HG02884 (cell line): ENCODE results near the gene ABO.
"Not testable (repeated sequence)": the region's sequence is repeated elsewhere in the genome, so short reads cannot be mapped to it uniquely, and the experiment has no call there.

ENCODE experiments used
- ATAC-seq: cut with Tn5 transposase; IDR thresholded peaks from one replicate; pipeline ENCODE4 v1.9.1; 2021; ENCODE audit warnings: mild to moderate bottlenecking, moderate library complexity; ENCODE audit not compliant: unreplicated experiment

Gene ABO

DNA sequence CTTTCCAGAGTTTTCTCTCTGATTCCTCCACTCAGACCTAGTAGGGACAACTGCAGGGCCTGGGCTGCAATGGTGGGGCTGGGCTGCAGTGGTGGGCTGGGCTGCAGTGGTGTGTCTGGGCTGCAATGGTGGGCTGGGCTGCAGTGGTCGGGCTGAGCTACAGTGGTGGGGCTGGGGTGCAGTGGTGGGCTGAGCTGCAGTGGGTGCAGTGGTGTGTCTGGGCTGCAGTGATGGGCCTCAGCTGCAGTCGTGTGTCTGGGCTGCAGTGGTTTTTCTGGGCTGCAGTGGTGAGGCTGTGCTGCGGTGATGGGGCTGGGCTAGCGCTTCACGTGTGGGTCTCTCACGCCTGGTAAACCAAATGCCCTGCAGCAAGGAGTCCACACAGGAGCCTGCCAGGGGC lies 27.4 kb downstream of the ABO start:
- ATAC-seq, result no peak

DNA sequence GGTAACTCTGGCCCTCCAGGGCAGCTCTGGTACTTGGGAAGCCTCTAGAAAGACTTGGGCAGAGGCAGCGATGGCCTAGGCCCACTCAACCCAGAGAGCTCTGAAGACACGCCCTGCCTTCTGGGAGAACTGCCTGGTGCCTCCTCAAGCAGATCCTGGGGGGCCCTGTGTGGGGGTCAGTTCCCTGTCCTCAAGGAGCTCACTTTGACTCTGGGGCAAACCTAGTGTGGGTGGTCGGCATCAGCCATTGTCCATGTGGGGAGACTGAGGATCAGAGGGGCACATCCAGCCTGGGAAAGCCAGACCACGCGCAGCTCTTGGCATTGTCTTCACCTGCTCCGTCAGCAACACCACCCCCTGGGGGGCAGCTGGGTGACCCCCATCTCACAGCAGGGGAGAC lies 28.0 kb downstream of the ABO start:
- ATAC-seq, result no peak

DNA sequence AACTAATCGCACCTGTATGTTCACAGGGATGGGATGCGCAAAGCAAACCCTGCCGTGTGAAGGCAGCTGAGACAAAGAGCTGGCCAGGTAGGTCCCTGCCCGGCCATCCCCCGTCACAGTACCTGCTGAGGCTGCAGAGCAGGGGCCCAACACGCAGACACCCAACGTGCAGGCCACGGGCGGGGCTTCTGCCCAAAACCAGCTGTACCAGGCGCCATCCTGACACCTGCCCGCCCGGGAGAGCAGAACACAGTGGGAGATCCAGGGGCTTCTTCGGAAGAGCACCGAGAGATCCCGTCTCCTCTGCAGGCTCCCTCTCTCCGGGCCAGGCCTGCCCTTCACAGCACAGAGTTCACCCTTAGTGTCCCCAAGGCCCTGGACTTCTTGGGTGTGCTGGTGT lies 28.4 kb downstream of the ABO start:
- ATAC-seq, result no peak

DNA sequence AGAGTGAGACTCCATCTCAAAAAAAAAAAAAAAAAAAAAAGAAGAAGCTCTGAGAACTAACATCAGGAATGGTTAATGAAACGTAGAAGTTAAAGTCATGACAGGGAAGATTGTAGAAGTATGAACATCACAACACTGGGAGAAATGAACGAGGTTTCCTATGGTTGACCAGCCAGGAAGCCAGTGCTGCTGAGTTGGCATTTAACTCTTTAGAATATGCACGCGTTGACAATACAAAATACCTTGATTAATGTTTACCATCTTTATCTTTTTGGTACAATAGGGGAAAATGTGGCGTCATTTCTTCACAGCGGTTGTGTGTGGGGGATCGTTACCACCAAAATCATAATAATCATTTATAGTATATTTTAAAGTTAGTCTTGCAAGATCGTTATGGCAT lies 32.0 kb downstream of the ABO start:
- no peak for ATAC-seq

DNA sequence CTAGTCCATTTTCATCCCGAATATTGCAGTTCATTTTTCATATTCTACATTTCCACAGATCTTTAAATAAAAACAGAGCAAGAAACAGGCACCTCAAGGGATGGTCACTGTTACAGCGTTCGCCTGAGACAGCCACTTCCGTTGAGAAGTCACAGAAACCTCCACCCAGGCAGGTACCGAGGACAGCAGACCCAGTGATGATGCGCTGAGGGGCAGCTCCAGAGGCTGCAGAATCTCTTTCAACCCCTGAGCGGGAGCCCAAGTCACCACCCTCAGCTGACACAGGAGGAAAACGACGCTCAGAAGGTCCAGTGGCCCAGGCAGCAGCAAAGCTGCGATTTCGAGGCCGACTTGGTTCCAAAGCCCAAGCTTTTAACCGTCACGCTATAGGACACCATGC lies 32.8 kb downstream of the ABO start:
- no peak for ATAC-seq

DNA sequence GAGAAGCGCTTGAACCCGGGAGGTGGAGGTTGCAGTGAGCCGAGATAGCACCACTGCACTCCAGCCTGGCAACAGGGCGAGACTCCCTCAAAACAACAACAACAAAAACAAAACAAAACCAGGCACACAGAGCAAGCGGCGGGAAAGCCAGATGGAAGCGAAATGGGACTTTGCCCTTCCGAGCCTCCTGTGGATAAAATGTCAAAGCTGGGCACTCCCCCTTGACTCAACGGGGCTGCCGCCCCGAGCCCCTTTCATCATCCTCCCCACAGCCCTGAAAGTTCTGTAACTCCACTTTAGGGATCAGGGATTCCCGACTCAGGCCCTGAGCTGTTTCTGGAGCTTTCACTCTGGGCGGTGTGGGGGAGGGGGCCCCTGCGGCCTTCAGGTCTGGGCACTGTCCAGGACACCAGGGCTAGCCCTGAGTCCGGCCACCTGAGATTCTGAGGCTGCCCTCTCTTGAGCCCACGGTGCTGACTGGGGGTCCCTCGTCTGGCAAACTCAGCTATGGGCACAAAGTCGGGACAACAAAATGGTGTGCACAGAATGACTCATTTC lies 35.4 kb downstream of the ABO start:
- ATAC-seq, result no peak

DNA sequence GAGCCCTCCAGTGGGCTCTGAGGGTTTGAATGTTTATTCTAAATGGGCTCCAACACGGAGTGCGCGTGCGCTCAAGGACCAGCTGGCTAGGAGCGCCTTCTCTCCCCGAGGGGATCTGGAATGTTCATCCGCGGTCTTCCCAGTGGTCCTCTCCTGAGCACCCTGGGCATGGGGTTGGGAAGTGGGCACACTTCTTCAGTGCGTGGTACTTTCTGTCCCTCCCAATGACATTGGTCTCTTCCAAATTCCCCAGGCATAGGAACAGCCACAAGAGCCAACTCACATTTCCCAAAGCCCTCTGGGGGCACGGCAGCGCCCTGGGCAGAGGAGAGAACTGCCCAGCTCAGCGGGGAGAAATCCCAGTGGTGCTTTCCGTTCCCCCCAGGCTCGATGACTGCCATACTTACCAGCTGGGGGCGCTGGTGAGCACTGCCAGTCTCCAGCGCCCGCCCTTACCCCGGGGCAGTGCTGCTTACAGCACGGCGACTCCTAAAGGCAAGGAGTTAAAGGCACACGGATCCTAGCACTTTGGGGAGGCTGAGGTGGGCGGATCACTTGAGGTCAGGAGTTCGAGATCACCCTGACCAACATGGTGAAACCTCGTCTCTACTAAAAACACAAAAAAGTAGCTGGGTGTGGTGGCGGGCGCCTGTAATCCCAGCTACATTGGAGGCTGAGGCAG lies 36.0 kb downstream of the ABO start:
- ATAC-seq, result no peak

DNA sequence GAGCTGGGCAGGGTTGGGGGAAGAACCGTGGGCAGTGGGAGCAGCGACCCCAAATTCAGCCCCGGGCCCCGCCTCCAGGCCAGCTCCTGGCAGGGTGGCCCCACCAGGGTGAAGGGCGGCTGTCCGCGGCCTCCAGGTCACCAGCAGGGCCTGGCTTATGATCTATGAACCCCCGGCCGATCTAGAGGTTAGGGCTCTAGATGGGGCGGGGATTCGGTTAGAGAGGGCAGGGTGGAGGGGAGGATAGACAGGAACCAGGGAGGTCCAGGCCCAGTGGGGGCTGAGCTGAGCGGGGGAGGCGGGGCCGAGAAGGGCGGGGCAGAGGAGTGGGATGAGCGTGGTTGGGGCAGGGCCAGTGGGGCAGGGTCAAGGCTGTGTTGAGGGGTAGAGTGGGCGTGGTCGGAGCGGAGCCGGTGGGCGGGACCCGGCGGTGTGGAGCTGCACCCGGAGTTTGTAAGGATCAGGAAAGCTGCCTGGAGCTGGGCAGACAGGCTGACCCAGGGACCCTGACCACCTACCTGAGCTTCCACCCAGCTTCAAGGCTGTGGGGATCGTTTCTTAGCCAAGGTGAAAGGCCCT lies 36.6 kb downstream of the ABO start:
- no peak for ATAC-seq

DNA sequence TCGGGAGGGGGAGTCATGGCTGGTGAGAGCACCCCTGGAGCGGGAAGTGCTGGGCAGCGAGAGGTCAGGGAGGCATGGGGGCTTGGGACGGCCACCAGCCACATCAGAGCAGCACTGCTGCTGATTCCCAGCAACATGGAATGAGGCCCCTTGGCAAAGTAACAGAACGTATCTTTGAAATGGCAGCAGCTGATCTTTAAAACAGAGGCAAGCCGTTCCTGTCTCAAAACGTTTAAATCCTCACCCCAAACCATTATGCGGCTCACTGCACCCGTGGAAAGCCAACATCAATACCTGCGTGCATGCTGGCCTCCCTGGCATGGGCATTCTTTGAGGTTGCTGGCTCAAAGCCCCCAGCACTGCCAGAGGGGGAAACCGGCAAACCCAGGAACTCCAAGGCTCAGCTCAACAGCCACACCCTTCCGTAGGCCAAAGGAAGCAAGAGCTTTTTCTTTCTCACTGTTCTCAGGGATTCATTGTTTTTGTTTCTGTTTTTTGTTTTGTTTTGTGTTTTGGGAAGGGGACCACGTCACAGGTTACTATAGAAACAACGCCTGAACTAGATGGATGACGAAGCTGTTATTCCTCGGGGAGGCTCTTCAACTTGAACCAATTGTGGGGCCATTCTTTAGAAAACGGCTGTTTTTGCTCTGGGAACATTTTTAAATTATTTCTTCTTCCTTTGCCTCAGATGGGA lies 37.8 kb downstream of the ABO start:
- ATAC-seq, result no peak

DNA sequence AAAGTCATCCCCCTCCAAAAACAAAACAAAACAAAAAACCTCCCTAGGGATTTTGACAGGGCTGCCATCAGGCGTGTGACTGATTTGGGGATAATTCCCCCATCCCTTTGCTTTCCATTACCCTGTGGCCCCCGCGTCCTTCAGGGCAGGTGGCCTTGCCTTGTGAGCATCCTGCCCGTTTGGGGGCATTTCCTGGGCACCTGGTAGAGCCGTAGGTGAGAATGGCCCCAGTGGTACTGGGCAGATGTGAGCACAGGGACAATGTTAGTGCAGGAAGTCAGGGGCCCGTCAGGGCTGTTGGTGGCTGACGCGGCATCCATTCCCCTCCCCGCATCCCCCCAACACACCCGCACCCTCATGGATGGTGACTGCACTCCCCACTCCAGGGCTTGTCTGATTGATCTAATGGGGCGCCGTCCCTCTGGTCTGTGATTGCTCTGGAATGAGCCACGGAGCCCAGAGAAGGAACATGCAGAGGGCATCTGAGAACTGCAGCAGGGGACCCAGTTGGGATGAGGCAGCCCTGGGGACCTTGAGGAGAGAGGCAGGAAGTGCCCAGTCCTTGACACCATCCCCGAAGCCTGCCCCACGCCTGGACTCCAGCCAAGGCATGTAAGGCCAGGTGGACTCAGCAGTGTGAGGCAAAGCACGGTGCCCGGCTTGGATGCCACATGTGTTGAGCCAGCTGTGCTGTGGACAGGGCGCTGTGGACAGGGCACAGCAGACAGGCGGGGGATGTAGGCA lies 38.5 kb downstream of the ABO start:
- not testable (repeated sequence) for ATAC-seq

DNA sequence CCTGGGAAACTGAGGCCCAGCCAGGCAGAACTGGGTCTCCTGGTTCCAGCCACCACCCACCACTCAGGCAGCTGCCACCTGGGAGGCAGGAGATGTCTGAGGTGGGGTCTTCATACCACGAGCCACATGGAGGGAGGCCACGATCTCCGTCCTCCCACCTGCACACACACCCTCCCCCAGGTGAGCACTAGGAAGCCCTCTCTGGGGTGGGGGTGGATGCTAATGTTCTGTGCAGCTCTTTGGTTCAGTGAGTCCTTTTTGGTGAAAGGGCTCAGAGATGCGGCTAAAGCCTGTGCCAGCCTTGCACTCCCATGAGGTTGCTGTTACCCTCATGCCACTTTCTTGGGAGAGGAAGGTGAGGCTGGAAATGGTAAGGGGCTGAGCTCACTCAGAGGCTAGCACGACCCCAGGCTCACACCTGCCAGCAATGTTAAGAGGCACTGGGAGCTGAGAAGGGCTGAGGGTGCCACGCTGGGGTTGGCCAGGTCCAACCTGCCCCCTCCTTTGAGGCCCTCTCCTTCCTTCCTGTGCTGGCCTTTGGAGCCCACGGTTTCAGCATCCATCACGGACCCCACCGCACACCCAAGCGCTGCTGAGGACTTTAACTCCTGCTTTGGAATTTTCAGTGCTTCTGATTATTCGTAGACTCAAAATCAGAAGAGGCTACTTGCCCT lies 39.3 kb downstream of the ABO start:
- ATAC-seq, result no peak

DNA sequence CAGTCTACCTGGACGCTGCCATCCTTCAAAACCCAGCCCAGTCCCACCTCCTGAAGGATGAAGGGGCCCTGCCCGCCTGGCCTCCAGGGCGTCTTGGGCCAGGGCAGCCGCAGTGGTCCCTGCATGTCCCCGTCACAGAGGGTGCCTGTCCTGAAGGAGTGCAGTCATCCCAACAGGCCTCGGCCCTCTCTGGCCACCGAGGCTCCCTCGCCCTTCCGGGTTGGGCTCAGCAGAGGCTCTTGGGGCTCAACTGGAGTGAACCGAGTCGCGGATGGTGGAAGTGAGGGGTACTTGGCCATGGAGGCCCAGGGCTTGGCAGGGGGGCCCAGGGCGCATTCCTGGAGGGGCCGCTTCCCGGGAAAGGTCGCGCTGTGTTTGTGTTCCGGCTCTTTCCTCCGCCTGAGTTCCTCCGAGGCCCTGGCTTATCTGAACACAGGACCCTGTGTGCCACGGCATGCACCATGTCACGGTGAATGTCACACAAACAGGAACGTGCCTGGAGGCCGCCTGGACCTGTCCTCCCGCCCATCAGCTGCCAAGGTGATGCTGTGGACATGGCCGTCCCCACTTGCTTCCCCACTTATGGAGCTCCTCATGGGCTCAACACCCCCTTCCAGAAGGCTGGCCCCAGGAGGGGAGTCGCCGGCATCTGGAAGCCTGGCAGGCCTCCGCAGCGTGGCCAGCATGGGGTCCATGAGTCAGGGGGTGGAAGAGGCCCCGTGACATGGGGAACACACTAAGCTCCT lies 40.3 kb downstream of the ABO start:
- ATAC-seq, result no peak

DNA sequence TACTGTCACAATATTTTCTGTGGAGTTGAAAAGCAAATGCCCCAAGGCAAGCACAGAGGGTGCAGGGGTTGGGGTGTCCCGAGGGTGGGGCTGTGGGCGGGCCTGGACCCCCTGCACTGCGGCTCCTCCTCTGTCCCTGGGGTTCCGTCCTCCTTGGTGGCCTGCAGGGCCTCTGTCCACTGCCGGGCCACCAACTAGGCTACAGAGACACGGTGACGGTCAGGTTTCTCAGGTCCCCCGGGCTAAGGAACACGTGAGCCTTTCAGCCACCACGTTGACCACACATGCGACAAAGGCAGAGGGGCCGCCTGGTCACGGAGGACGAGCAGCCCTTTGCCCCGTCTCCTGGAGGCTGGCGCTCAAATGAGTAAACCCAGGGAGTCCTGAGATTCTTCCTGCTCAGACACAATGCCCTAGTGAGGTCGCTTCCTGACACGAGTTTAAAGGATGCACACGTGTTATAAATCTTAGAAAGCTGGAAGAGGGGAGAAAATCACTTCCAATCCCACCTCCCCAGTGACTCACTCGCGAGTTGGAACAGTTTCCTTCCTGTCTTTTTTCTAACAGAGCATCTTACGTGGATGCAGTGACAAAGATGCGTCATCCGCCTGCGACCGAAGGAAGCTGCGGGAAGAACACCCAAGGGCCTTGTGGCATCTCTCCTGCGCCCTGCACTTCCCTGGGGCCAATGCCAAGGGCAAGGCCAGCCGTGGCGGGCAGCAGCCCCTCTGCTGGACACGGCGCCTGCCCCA lies 41.1 kb downstream of the ABO start:
- no peak for ATAC-seq

DNA sequence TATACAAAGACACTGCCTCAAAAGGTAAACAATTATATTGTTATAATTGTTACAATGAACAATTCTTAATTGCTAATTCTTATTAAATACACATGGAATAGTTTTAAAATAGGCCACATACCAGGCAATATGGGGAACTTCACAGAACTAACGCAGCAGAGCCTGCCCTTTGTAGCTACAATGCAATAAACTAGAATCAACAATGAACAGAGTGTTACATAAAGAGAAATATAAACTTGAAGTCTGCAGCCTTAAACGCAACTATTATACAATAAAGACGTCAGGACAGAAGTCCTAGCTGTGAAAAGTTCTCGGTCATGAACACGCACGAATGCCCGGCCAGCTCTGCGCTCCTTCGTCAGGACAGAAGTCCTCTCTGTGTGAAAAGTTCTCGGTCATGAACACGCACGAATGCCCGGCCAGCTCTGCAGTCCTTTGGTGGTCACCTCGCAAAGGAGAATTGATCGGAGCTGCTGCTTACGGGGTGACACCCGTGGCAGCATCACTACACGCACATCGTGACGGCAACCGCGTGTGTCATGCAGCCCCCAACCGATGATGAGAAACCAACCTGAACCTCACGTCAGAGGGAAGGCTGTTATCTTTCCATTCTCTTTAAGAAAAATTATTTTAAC lies 43.0 kb downstream of the ABO start:
- not testable (repeated sequence) for ATAC-seq

DNA sequence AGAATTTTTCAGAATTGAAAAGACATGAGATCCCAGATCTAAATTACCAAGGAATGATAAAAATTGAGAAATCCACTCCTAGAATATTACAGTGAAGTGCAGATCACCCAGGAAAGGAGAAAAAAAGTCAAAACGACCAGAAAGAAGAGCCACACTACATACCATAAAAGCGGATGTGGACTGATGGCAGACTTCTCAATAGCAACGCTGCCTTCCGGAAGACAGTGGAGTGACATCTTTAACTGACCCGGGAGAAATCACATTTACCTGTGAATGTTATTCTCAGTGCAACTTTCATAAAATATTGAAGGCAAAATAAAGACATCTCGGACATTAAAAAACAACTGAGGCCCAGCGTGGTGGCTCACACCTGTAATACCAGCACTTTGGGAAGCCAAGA lies 44.5 kb downstream of the ABO start:
- ATAC-seq, result not testable (repeated sequence)

DNA sequence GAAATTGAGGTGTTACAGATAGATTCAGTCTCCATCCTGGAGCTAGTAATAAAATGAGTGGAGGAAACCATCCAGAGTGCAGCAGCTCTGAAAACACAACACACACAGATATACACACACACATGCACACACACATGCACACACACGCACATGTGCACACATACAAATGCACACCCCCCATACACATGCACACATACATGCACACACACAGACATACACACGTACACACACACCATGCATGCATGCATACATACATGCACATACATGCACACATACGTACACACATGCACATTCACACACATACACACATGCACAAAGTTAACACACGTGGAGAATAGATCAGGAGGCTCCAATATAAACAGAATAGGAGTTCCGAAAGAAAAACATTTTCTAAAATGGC lies 44.9 kb downstream of the ABO start:
- ATAC-seq, result no peak

DNA sequence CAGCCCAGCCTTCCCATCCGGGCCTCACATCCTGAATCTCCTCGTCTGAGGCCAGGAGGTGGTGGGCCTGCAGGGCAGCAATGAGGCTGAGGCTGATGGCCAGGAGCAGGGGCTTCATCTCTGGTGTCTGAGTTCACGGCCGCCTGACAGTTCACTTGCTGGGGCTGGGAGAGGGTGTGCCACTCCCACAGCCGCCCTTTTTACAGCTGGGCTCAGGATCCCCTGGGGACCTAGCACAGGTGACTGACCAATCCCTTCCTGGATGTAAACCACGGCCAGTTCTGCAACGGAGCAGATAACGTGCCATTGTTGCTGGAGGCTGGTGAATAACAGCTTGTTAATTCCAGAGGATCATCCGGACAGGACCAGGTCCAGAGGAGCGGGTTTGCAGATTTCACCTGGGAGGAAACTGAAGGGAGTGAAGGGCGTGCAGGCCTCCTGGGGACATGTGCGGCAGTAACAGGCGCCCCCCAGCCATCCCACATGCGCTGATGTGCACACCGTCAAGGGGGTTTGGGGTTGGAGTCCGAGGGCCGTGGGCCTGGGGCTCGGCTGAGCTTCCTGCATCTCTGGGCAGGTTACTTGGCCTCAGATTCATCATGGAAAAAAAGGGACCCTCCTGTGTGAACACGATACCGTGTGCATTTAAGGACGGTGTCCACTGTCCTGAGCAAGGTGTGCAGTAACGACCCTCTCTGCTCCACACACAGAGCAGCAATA lies 46.4 kb downstream of the ABO start:
- ATAC-seq, result not testable (repeated sequence)

DNA sequence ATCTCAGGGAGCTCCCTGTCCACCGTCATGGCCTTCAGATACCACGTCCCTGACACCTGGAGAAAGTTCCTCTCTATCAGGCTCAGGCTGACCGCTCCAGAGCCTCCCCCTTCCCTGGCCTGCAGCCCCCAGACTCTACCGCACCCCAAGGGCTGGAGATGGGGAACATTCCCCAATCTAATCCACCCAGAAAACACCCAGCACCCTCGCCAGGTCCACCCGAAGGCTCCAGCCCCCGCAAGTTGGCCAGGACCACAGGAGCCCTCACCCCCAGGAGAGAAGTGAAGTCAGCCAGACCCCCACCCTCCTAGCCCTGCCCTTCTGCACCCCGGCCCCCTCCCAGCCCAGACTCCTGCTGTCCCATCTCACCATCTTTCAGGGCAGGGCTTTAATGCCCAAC lies 47.0 kb downstream of the ABO start:
- not testable (repeated sequence) for ATAC-seq
